GM21723 (cell line): ENCODE results near the gene ORC3.

Experiments used
- ATAC-seq: cut with Tn5 transposase; IDR thresholded peaks from one replicate; pipeline ENCODE4 v1.9.1; 2021; ENCODE audit warnings: mild to moderate bottlenecking, moderate library complexity; ENCODE audit not compliant: unreplicated experiment

Gene ORC3

GRCh38 chr6:87589693-87590416, at the start of gene ORC3, which contains the start of gene RARS2:
Gene ORC3, plus strand, starts transcription at chr6:87590135. Its CDS starts 34 bp downstream, at chr6:87590169.
Gene RARS2, minus strand, starts transcription at chr6:87589987. Its CDS starts 30 bp downstream, at chr6:87589957.
- peak; percentile 100 for ATAC-seq

- ATAC-seq = no peak
Measured at GRCh38 chr6:87540539-87540938, 49.4 kb upstream of the ORC3 start.

- ATAC-seq = no peak
Measured at GRCh38 chr6:87541041-87541440, 48.9 kb upstream of the ORC3 start.

DNA sequence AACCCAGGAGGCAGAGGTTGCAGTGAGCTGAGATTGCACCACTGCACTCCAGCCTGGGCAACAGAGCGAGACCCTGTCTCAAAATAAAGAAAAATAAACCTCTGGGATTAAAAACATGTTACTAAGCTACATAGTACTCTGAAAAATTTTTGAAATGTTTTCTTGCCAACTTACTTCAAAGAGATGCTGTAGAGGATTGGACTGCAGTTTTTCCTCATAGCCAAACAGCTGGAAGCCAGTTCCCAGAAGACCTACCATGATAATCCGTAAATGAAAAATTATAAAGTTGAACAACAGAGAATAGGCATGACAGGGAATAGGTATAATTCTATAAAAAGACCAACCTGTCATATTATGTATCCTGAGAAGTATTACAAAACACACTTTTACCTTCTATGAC, 48.2 kb upstream of the ORC3 start:
- no peak for ATAC-seq

- ATAC-seq = no peak
Measured at GRCh38 chr6:87543696-87544473, 46.0 kb upstream of the ORC3 start.

DNA sequence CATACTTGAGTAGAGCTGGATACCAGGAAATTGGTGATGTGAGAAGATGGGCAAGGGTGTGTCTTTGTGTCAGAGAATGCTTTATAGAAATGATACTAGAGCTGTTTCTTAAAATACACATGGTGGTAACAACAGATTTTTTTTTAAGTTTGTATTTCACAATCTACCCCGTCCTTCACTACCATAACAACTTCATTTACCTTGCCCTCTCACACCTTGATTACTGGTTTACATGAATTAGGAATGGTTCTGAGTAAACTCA, 45.5 kb upstream of the ORC3 start:
- ATAC-seq = no peak

GRCh38 chr6:87551799-87552198, 38.1 kb upstream of the ORC3 start:
- no peak for ATAC-seq

DNA sequence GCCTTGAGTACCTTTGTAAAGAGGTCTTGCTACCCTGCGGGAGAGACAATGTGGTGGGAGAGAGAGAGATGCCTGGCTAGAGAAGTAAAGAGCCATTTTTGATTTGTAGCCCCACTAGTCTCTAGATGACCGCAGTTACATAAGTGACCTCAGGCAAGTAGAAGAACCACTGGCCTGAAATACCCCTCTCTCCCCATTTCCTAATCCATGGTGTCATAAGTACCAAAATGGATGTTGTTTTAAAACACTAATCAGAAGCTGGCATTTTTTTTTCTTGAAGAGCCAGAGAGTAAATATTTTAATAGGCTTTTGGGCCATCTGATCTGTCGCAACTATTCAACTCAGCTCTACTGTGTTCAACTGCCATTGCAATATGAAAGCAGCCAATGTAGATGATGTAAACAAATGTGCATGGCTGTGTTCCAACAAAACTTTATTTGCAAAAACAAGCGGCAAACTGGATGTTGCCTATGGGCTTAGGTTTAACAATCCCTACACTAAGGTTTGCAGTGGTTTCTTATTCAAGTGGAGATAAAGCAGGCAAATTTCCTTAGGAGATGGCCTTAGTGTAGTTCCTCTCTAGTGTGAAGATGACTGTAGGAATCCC, 36.7 kb upstream of the ORC3 start:
- no peak for ATAC-seq

- ATAC-seq = no peak
Measured at GRCh38 chr6:87555506-87555905, 34.4 kb upstream of the ORC3 start.

GRCh38 chr6:87558446-87558845, 31.5 kb upstream of the ORC3 start:
- no peak for ATAC-seq

DNA sequence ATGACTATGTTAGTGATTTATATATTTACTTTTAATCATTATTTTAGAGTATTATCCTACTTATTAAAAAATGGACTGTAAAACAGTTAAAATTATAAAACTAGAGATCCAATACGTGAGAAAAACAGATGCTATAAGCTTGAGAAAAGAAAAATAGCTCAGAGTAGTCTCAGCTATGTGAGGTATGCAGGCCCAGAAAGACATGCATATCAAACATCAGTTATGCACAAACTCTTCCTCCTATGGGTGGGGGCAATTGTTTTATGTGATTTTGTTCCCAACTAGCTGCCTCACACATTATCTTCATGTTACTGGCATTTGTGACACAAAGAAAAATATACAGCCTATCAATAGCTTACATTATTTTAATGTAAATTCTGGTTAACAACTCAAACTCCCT, 28.9 kb upstream of the ORC3 start:
- no peak for ATAC-seq

DNA sequence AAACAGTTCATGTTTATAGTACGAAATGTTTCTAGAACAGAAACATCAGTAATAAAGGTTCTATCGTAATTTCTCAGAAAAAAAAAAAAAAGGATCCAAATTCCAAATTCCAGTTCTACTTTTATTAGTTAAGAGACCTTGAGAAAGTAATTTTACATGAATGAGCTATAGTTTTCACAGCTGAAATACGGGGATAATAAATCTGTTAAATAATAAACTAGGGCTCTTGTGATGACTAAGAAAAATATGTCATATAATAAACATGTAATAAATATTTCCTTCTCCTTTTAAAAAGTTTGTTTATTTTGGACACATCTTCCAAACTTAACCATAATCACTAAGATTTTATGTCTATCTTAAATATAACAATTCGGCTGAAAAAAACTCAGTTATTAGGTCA, 17.9 kb upstream of the ORC3 start:
- ATAC-seq = no peak

GRCh38 chr6:87572883-87573282, 17.1 kb upstream of the ORC3 start:
- ATAC-seq = no peak

DNA sequence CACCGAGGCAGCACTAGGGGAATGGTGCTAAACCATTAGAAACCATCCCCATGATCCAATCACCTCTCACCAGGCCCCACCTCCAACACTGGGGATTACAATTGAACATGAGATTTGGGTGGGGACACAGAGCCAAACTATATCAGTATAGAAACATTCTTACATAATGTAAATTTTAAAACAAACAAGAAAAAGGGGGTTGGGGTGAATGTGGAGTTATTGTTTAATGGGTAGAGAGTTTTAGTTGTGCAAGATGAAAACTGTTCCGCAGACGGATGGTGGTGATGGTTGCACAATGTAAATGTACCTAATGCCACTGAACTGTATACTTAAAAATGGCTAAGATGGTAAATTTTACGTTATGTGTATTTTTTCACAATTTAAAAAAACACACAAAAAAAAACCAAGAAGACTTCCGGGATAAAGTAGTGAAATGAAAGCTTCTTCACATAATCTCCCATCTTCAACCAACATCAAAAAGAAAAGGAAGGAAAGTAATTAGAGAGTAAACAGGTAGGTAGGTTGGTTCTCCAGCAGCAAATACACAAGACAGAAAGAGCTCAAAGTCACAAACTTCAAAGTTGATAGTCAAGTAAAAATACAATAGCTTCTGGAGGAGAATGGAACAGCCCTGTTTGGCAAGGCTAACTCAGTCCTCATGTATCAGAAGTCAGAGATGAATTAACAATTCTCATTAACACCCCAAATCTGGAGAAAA, 16.5 kb upstream of the ORC3 start:
- no peak for ATAC-seq

DNA sequence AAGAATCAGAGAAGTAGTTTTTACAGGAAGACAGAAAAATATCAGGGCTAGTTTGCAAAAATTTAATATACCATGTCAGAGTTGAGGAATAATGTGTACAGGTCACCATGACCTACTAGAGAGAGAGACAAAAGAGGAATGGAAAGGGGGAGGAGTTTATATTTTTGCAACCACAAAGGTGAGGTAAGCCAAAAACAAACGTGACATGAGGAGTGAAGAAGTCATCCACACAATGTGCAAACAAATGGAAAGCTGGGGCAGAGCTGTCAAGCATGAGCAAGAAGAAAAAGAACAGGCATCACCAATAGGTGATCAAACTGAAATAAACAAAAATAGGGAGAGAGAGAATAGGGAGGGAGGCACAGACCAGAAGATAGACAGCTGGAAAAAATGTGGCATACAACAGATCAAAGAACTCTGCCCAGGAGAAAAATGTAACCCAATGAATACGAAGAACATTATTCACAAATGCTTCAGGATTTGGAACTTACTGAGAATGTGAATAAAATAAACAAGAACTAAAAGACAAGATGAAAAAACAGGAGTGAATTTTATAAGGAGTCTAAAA, 15.6 kb upstream of the ORC3 start:
- peak; percentile 46 for ATAC-seq

- no peak for ATAC-seq
Measured at GRCh38 chr6:87575423-87575822, 14.5 kb upstream of the ORC3 start.

GRCh38 chr6:87583822-87584221, 6.1 kb upstream of the ORC3 start:
- ATAC-seq = no peak

DNA sequence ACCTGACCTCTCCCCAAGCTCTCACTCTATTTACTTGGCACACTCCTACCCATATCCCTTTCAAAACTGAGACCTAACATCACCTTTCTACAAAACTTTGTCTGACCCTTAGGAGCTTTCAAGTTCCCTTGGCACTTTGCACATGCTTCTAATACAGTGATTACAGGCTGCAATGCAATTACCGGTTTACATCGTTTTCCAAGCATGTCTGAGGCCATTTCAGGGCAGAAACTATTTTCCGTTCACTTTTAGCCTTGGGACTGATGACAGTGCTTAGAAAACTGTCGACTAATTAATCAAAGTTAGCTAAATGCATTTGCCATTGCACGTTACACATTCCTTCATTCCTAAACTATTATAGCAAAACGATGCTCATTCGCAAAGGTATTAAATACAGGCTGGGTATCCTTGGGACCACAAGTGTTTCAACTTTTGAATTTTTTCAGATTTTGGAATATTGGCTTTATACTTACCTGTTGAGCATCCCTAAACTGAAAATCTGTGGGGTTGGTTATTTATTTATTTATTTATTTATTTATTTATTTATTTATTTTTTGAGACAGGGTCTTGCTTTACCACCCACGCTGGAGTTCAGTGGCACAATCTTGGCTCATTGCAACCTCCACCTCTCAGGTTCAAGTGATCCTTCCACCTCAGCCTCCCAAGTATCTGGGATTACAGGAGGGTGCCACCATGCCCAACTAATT, 3.4 kb upstream of the ORC3 start:
- ATAC-seq = no peak

- no peak for ATAC-seq
Measured at GRCh38 chr6:87588756-87589407, 1.1 kb upstream of the ORC3 start.

GRCh38 chr6:87590417-87590880, 514 bp downstream of the ORC3 start:
- no peak for ATAC-seq
